ENCODE data around the gene SLC12A8. TPM values are rescaled to one million over a fixed set of nuclear protein-coding genes. Genes with fewer than 3 reads are reported as not detected.

SLC12A8 gene
- total and polyA plus RNA-seq, 2 donors from 2014 or later, result 5.4 to 29.1 TPM

DNA sequence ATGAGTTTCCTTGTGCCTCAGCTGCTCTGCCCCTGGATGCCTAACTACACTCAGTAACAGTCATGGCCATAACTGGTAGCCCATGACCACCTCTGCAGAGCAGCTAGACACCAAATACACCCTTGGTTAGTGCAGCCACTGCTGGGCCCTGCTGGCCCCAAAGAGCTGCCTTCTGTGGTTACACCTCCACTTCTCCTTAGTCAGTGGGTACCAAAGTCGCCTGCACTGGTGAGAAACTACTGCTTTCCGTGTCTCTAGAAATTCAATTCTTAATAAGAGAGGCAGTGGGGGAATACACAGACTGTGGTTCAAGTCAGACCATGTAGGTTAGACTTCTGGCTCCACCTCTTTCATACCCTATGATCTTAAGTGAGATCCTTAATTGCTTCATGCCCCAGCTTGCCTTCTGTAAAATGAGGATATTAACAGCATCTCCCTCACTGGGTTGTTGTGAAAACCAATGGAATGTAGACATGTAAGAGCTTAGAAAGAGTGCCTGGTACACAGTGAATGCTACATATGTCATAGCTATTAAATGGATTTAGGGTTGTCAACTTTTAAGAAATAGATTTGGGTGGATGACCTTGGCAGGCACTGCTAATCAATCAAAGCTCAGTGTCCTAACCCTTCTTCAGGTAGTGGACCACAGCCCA, 174.9 kb downstream of the SLC12A8 start:
- no peak for DNase-seq

DNA sequence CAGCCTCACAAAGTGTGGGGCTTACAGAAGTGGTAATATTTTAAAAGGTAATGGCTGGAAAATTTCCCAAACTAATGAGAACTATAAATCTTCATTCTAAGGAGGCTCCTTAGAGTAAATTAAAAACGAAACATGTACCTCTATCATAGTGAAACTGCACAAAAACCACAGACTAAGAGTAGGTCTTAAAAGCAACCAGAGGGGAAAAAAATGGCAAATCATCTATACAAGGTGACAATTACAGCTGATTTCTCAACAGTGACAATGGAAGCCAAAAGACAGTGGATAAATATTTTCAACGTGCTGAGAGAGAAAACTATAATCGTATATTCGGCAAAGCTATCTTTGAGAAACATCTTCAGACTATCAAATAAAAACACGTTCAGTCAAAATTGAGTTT, 177.3 kb downstream of the SLC12A8 start:
- Histone ChIP-seq H3K27ac (ENCODE audit: low read depth in 2 of 2, low read length in 2 of 2) (no peak overlapping the region), H3K27me3 (ENCODE audit: control insufficient read depth, insufficient read depth, low read length) (no peaks in the 10 kb centered on the region), H3K9ac (ENCODE audit: low read length in 3 of 3) (no peak overlapping the region), H3K4me3 (ENCODE audit: low read length in 3 of 3) (no peak overlapping the region), H3K9me3 (ENCODE audit: control insufficient read depth in 2 of 3, insufficient read depth in 1 of 3, low read length in 3 of 3) (peaks cover 0 to 1% (median 0%) of the 10 kb centered on the region in 3 donors), H3K4me1 (ENCODE audit: control insufficient read depth in 2 of 3, insufficient read depth in 2 of 3, low read depth in 1 of 3, low read length in 3 of 3) (peaks cover 0 to 17% (median 4%) of the 10 kb centered on the region in 3 donors), H3K36me3 (ENCODE audit: control insufficient read depth in 2 of 3, insufficient read depth in 3 of 3, low read length in 3 of 3) (no peaks in the 10 kb centered on the region)
- intact Hi-C loops (cut with DNase I), result no loop called here
- DNase-seq (no peak), FAIRE-seq (no peak)
- TF ChIP-seq, protein P1, sequence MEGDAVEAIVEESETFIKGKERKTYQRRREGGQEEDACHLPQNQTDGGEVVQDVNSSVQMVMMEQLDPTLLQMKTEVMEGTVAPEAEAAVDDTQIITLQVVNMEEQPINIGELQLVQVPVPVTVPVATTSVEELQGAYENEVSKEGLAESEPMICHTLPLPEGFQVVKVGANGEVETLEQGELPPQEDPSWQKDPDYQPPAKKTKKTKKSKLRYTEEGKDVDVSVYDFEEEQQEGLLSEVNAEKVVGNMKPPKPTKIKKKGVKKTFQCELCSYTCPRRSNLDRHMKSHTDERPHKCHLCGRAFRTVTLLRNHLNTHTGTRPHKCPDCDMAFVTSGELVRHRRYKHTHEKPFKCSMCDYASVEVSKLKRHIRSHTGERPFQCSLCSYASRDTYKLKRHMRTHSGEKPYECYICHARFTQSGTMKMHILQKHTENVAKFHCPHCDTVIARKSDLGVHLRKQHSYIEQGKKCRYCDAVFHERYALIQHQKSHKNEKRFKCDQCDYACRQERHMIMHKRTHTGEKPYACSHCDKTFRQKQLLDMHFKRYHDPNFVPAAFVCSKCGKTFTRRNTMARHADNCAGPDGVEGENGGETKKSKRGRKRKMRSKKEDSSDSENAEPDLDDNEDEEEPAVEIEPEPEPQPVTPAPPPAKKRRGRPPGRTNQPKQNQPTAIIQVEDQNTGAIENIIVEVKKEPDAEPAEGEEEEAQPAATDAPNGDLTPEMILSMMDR (IDR thresholded peaks at IDR 0.05; ENCODE audit: borderline replicate concordance, extremely low read depth, insufficient read depth), result no peak

More for the DNA sequence above, 174.9 kb downstream of the SLC12A8 start:
- H3K36me3 ChIP-seq (ENCODE audit: control insufficient read depth in 2 of 3, insufficient read depth in 3 of 3, low read length in 3 of 3), result no peaks in the 10 kb centered on the region
- intact Hi-C loops (cut with DNase I), result no loop called here
- H3K9me3 ChIP-seq (ENCODE audit: control insufficient read depth in 2 of 3, insufficient read depth in 1 of 3, low read length in 3 of 3), result no peaks in the 10 kb centered on the region
- no peak overlapping the region for H3K4me3 ChIP-seq (ENCODE audit: low read length in 3 of 3)
- no peaks in the 10 kb centered on the region for H3K27me3 ChIP-seq (ENCODE audit: control insufficient read depth, insufficient read depth, low read length)
- TF ChIP-seq, protein P1 (IDR thresholded peaks at IDR 0.05; ENCODE audit: borderline replicate concordance, extremely low read depth, insufficient read depth), result no peak
- H3K27ac ChIP-seq (ENCODE audit: low read depth in 2 of 2, low read length in 2 of 2), result no peak overlapping the region
- FAIRE-seq, result no peak
- H3K9ac ChIP-seq (ENCODE audit: low read length in 3 of 3), result no peak overlapping the region
- H3K4me1 ChIP-seq (ENCODE audit: control insufficient read depth in 2 of 3, insufficient read depth in 2 of 3, low read depth in 1 of 3, low read length in 3 of 3), result peaks cover 0 to 15% (median 0%) of the 10 kb centered on the region in 3 donors

DNA sequence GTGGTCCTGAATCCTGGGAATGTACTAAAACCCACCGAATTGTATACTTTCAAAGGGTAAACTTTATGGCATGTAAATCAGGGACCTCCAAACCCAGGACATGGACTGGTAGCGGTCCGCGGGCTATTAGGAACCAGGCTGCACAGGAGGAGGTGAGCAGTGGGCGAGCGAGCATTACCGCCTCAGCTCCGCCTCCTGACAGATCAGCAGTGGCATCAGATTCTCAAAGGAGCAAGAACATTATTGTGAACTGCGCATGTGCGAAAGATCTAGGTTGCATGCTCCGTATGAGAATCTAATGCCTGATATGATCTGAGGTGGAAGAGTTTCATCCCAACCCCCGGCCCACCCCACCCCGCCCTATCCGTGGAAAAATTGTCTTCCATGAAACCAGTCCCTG, 178.9 kb downstream of the SLC12A8 start:
- Histone ChIP-seq H3K4me1 (ENCODE audit: control insufficient read depth in 2 of 3, insufficient read depth in 2 of 3, low read depth in 1 of 3, low read length in 3 of 3) (peaks cover 0 to 7% (median 4%) of the 10 kb centered on the region in 3 donors), H3K27ac (ENCODE audit: low read depth in 2 of 2, low read length in 2 of 2) (no peak overlapping the region), H3K9ac (ENCODE audit: low read length in 3 of 3) (no peak overlapping the region), H3K4me3 (ENCODE audit: low read length in 3 of 3) (no peak overlapping the region), H3K27me3 (ENCODE audit: control insufficient read depth, insufficient read depth, low read length) (no peaks in the 10 kb centered on the region), H3K36me3 (ENCODE audit: control insufficient read depth in 2 of 3, insufficient read depth in 3 of 3, low read length in 3 of 3) (peaks cover 0 to 2% (median 0%) of the 10 kb centered on the region in 3 donors), H3K9me3 (ENCODE audit: control insufficient read depth in 2 of 3, insufficient read depth in 1 of 3, low read length in 3 of 3) (peaks cover 0 to 1% (median 0%) of the 10 kb centered on the region in 3 donors)
- intact Hi-C loops (cut with DNase I), result no loop called here
- FAIRE-seq, result no peak
- TF ChIP-seq, protein P1 (IDR thresholded peaks at IDR 0.05; ENCODE audit: borderline replicate concordance, extremely low read depth, insufficient read depth), result no peak
- DNase-seq, result no peak

All from kidney (tissue), 14 donors.